ENCODE measurements around the gene FAM170B. TPM values are rescaled to one million over a fixed set of nuclear protein-coding genes. Genes with fewer than 3 reads are reported as not detected.

Gene FAM170B
- total RNA-seq, 5 donors from 2014 or later (not counting 1 experiment from before 2014, with no cell fraction given) = 0.16 TPM; not detected in 4

- no peak overlapping the region for H3K4me3 ChIP-seq (ENCODE audit: control insufficient read depth in 1 of 2, extremely low read depth in 1 of 2, low read length in 1 of 2)
- no peak overlapping the region for H3K27ac ChIP-seq (ENCODE audit: low read length)
- H3K9me3 Mint-ChIP-seq = no peaks in the 10 kb centered on the region
- WGBS (ENCODE audit: insufficient coverage) = 100% methylated on average over 1 of the region's 14 CpGs
- no peak for DNase-seq
- peaks cover 4% of the 10 kb centered on the region for H3K36me3 Mint-ChIP-seq
- no peak for ATAC-seq (replicated peaks in 1 of 4)
- CTCF ChIA-PET = no interaction called here
- POLR2A ChIA-PET = no interaction called here
- peaks cover 0 to 7% of the 10 kb centered on the region in 2 experiments for H3K4me1 ChIP-seq (ENCODE audit: control insufficient read depth in 1 of 2, extremely low read depth in 1 of 2, insufficient read depth in 2 of 2, low read length in 2 of 2)
- peaks cover 0 to 11% of the 10 kb centered on the region in 2 experiments for H3K27me3 ChIP-seq (replicated peaks in 1 of 2; ENCODE audit: control insufficient read depth in 2 of 2, extremely low read depth in 1 of 2, insufficient read depth in 2 of 2, low read length in 1 of 2)
- H3K36me3 ChIP-seq (ENCODE audit: control insufficient read depth in 2 of 2, extremely low read depth in 1 of 2, insufficient read depth in 1 of 2, low read length in 1 of 2) = peaks cover 0 to 4% of the 10 kb centered on the region in 2 donors
- H3K27ac Mint-ChIP-seq = no peak overlapping the region
- no peak overlapping the region for H3K4me3 Mint-ChIP-seq
- H3K27me3 Mint-ChIP-seq = no peaks in the 10 kb centered on the region
- no peaks in the 10 kb centered on the region for H3K9me3 ChIP-seq
- peaks cover 5 to 14% (median 11%) of the 10 kb centered on the region in 3 donors for H3K4me1 Mint-ChIP-seq
Measured at GRCh38 chr10:49165821-49166483, 32.1 kb upstream of the FAM170B start.

GRCh38 chr10:49165259-49165658, 31.4 kb upstream of the FAM170B start:
- Histone ChIP-seq H3K27ac (ENCODE audit: low read length) (no peak overlapping the region), H3K27me3 (replicated peaks in 1 of 2; ENCODE audit: control insufficient read depth in 2 of 2, extremely low read depth in 1 of 2, insufficient read depth in 2 of 2, low read length in 1 of 2) (peaks cover 0 to 10% of the 10 kb centered on the region in 2 experiments), H3K9me3 (no peaks in the 10 kb centered on the region), H3K4me1 (ENCODE audit: control insufficient read depth in 1 of 2, extremely low read depth in 1 of 2, insufficient read depth in 2 of 2, low read length in 2 of 2) (peaks cover 0 to 4% of the 10 kb centered on the region in 2 experiments), H3K36me3 (ENCODE audit: control insufficient read depth in 2 of 2, extremely low read depth in 1 of 2, insufficient read depth in 1 of 2, low read length in 1 of 2) (peaks cover 0 to 4% of the 10 kb centered on the region in 2 donors), H3K4me3 (ENCODE audit: control insufficient read depth in 1 of 2, extremely low read depth in 1 of 2, low read length in 1 of 2) (no peak overlapping the region)
- no peaks in the 10 kb centered on the region for H3K27me3 Mint-ChIP-seq
- DNase-seq = no peak
- no peak overlapping the region for H3K4me3 Mint-ChIP-seq
- POLR2A ChIA-PET = no interaction called here
- H3K36me3 Mint-ChIP-seq = peaks cover 4% of the 10 kb centered on the region
- 56% methylated on average over 5 of the region's 7 CpGs for WGBS (ENCODE audit: insufficient coverage)
- CTCF ChIA-PET = no interaction called here
- peaks cover 5 to 14% (median 11%) of the 10 kb centered on the region in 3 donors for H3K4me1 Mint-ChIP-seq
- ATAC-seq (replicated peaks in 1 of 4) = no peak
- no peak overlapping the region for H3K27ac Mint-ChIP-seq
- no peaks in the 10 kb centered on the region for H3K9me3 Mint-ChIP-seq

GRCh38 chr10:49164559-49165188, 30.9 kb upstream of the FAM170B start:
- ATAC-seq (replicated peaks in 1 of 4) (peak in 3 of 4 experiments; percentile 41 to 78 (median 67)), DNase-seq (peak in 15 of 35 experiments; percentile 7 to 45 (median 16))
- peaks cover 0 to 8% of the 10 kb centered on the region in 2 experiments for H3K27me3 ChIP-seq (replicated peaks in 1 of 2; ENCODE audit: control insufficient read depth in 2 of 2, extremely low read depth in 1 of 2, insufficient read depth in 2 of 2, low read length in 1 of 2)
- CTCF ChIA-PET = interaction anchor here (0.9 to 1.0 kb wide), 2 partner anchors 9 to 182 kb away, joined by 3 read pairs; no protein-coding TSS in a partner anchor
- H3K27ac Mint-ChIP-seq = peak overlapping the region in 1 of 2 donors; percentile 36
- H3K4me1 Mint-ChIP-seq = peaks cover 5 to 14% (median 11%) of the 10 kb centered on the region in 3 donors
- H3K36me3 Mint-ChIP-seq = peaks cover 4% of the 10 kb centered on the region
- no peaks in the 10 kb centered on the region for H3K27me3 Mint-ChIP-seq
- peaks cover 0 to 4% of the 10 kb centered on the region in 2 donors for H3K36me3 ChIP-seq (ENCODE audit: control insufficient read depth in 2 of 2, extremely low read depth in 1 of 2, insufficient read depth in 1 of 2, low read length in 1 of 2)
- no peak overlapping the region for H3K4me3 Mint-ChIP-seq
- H3K27ac ChIP-seq (ENCODE audit: low read length) = no peak overlapping the region
- WGBS (ENCODE audit: insufficient coverage) = 43% methylated on average over 5 of the region's 9 CpGs
- H3K4me1 ChIP-seq (ENCODE audit: control insufficient read depth in 1 of 2, extremely low read depth in 1 of 2, insufficient read depth in 2 of 2, low read length in 2 of 2) = peaks cover 0 to 3% of the 10 kb centered on the region in 2 experiments
- H3K9me3 Mint-ChIP-seq = no peaks in the 10 kb centered on the region
- H3K9me3 ChIP-seq = no peaks in the 10 kb centered on the region
- no peak overlapping the region for H3K4me3 ChIP-seq (ENCODE audit: control insufficient read depth in 1 of 2, extremely low read depth in 1 of 2, low read length in 1 of 2)
- POLR2A ChIA-PET = interaction anchor here in 1 of 2 donors (0.6 kb wide), 1 partner anchor 26 kb away, joined by 3 read pairs; no protein-coding TSS in a partner anchor

GRCh38 chr10:49163741-49164140, 29.9 kb upstream of the FAM170B start:
- Mint-ChIP-seq H3K9me3 (no peaks in the 10 kb centered on the region), H3K27me3 (no peaks in the 10 kb centered on the region), H3K27ac (no peak overlapping the region), H3K4me3 (no peak overlapping the region), H3K36me3 (peaks cover 4% of the 10 kb centered on the region), H3K4me1 (peaks cover 5 to 12% (median 11%) of the 10 kb centered on the region in 3 donors)
- Histone ChIP-seq H3K27me3 (replicated peaks in 1 of 2; ENCODE audit: control insufficient read depth in 2 of 2, extremely low read depth in 1 of 2, insufficient read depth in 2 of 2, low read length in 1 of 2) (peaks cover 0 to 8% of the 10 kb centered on the region in 2 experiments), H3K9me3 (no peaks in the 10 kb centered on the region), H3K36me3 (ENCODE audit: control insufficient read depth in 2 of 2, extremely low read depth in 1 of 2, insufficient read depth in 1 of 2, low read length in 1 of 2) (peaks cover 0 to 4% of the 10 kb centered on the region in 2 donors), H3K4me3 (ENCODE audit: control insufficient read depth in 1 of 2, extremely low read depth in 1 of 2, low read length in 1 of 2) (no peak overlapping the region), H3K4me1 (ENCODE audit: control insufficient read depth in 1 of 2, extremely low read depth in 1 of 2, insufficient read depth in 2 of 2, low read length in 2 of 2) (peaks cover 0 to 3% of the 10 kb centered on the region in 2 experiments), H3K27ac (ENCODE audit: low read length) (no peak overlapping the region)
- CTCF ChIA-PET = interaction anchor here (0.6 to 1.0 kb wide), 2 partner anchors 10 to 347 kb away, joined by 3 read pairs; no protein-coding TSS in a partner anchor
- WGBS (ENCODE audit: insufficient coverage) = 92% methylated on average over 4 of the region's 4 CpGs
- no peak for DNase-seq
- ATAC-seq (replicated peaks in 1 of 4) = no peak
- POLR2A ChIA-PET = no interaction called here

- Mint-ChIP-seq H3K27me3 (no peaks in the 10 kb centered on the region), H3K9me3 (no peaks in the 10 kb centered on the region), H3K36me3 (peaks cover 4% of the 10 kb centered on the region), H3K27ac (no peak overlapping the region), H3K4me1 (peaks cover 5 to 16% (median 11%) of the 10 kb centered on the region in 3 donors), H3K4me3 (no peak overlapping the region)
- H3K27ac ChIP-seq (ENCODE audit: low read length) = no peak overlapping the region
- ChIA-PET POLR2A (no interaction called here), CTCF (no interaction called here)
- peaks cover 0 to 3% of the 10 kb centered on the region in 2 experiments for H3K4me1 ChIP-seq (ENCODE audit: control insufficient read depth in 1 of 2, extremely low read depth in 1 of 2, insufficient read depth in 2 of 2, low read length in 2 of 2)
- DNase-seq = no peak
- H3K4me3 ChIP-seq (ENCODE audit: control insufficient read depth in 1 of 2, extremely low read depth in 1 of 2, low read length in 1 of 2) = no peak overlapping the region
- H3K36me3 ChIP-seq (ENCODE audit: control insufficient read depth in 2 of 2, extremely low read depth in 1 of 2, insufficient read depth in 1 of 2, low read length in 1 of 2) = peaks cover 0 to 4% of the 10 kb centered on the region in 2 donors
- ATAC-seq (replicated peaks in 1 of 4) = no peak
- H3K27me3 ChIP-seq (replicated peaks in 1 of 2; ENCODE audit: control insufficient read depth in 2 of 2, extremely low read depth in 1 of 2, insufficient read depth in 2 of 2, low read length in 1 of 2) = peaks cover 0 to 8% of the 10 kb centered on the region in 2 experiments
- H3K9me3 ChIP-seq = no peaks in the 10 kb centered on the region
- WGBS (ENCODE audit: insufficient coverage) = 77% methylated on average over 6 of the region's 8 CpGs
Measured at GRCh38 chr10:49162761-49163310, 29.0 kb upstream of the FAM170B start.

- 90% methylated on average over 2 of the region's 5 CpGs for WGBS (ENCODE audit: insufficient coverage)
- CTCF ChIA-PET = no interaction called here
- H3K27me3 ChIP-seq (replicated peaks in 1 of 2; ENCODE audit: control insufficient read depth in 2 of 2, extremely low read depth in 1 of 2, insufficient read depth in 2 of 2, low read length in 1 of 2) = peaks cover 0 to 5% of the 10 kb centered on the region in 2 experiments
Measured at GRCh38 chr10:49162063-49162462, 28.2 kb upstream of the FAM170B start.

More at GRCh38 chr10:49162063-49162462, 28.2 kb upstream of the FAM170B start:
- Mint-ChIP-seq H3K27me3 (peaks cover 0 to 2% of the 10 kb centered on the region in 2 donors), H3K9me3 (no peaks in the 10 kb centered on the region), H3K27ac (no peak overlapping the region), H3K4me3 (no peak overlapping the region), H3K36me3 (peaks cover 4% of the 10 kb centered on the region), H3K4me1 (peaks cover 12 to 24% (median 12%) of the 10 kb centered on the region in 3 donors)
- H3K36me3 ChIP-seq (ENCODE audit: control insufficient read depth in 2 of 2, extremely low read depth in 1 of 2, insufficient read depth in 1 of 2, low read length in 1 of 2) = peaks cover 0 to 4% of the 10 kb centered on the region in 2 donors
- no peak overlapping the region for H3K27ac ChIP-seq (ENCODE audit: low read length)
- ATAC-seq (replicated peaks in 1 of 4) (no peak), DNase-seq (no peak)
- POLR2A ChIA-PET = no interaction called here
- no peaks in the 10 kb centered on the region for H3K9me3 ChIP-seq
- no peak overlapping the region for H3K4me3 ChIP-seq (ENCODE audit: control insufficient read depth in 1 of 2, extremely low read depth in 1 of 2, low read length in 1 of 2)
- peaks cover 0 to 5% of the 10 kb centered on the region in 2 experiments for H3K4me1 ChIP-seq (ENCODE audit: control insufficient read depth in 1 of 2, extremely low read depth in 1 of 2, insufficient read depth in 2 of 2, low read length in 2 of 2)

Data from T-cell (primary cell).